ENCODE results near the gene BABAM2.

GRCh38 chr2:27954221-27954673 is 63.7 kb downstream of the BABAM2 start:
- TF ChIP-seq CTCF (IDR thresholded peaks at IDR 0.05) (no peak), EP300 (IDR thresholded peaks at IDR 0.05) (no peak), POLR2A (IDR thresholded peaks at IDR 0.05) (no peak)
